Cardiac muscle cell (in vitro differentiated cells and primary cell): ENCODE data around the gene PDE2A. TPM values are rescaled to one million over a fixed set of nuclear protein-coding genes. Genes with fewer than 3 reads are reported as not detected.

Experiments
- DNase-seq, 2 donors: peaks; one replicate each; pipeline versions ENCODE4 v3.0.0 to v3.0.0-alpha.2; 2010 to 2017; ENCODE audit warnings: low read depth in 1 of 2, low spot score in 1 of 2
- H3K27ac ChIP-seq: fragments of 200-600 bp; sonication (generic); 2 replicates; pipeline ENCODE4 v1.5.1; 2016
- H3K27me3 ChIP-seq: fragments of 200-600 bp; sonication (generic); 2 replicates; pipeline ENCODE4 v1.6.0; 2016; ENCODE audit warnings: control low read depth
- H3K36me3 ChIP-seq: fragments of 200-600 bp; sonication (generic); 2 replicates; pipeline ENCODE4 v1.5.1; 2016; ENCODE audit warnings: control low read depth
- H3K4me1 ChIP-seq: fragments of 200-600 bp; sonication (generic); 2 replicates; pipeline ENCODE4 v1.8.1; 2017; ENCODE audit warnings: low read depth, mild to moderate bottlenecking, mixed run types
- H3K4me3 ChIP-seq: fragments of 200-600 bp; sonication (generic); 2 replicates; pipeline ENCODE4 v1.5.1; 2016; ENCODE audit warnings: mild to moderate bottlenecking
- H3K9me3 ChIP-seq: fragments of 200-600 bp; sonication (generic); 2 replicates; pipeline ENCODE4 v1.5.1; 2017; ENCODE audit warnings: low read depth, mild to moderate bottlenecking, control low read depth
- polyA plus RNA-seq: library from polyadenylated mRNA; unstranded; fragments of >200 nt; fragmentation: Nextera tagmentation; extraction: Ambion mirVana; gene quantifications from 2 replicates; pipeline ENCODE4 v1.2.1, GENCODE V29; 2016
- total RNA-seq: library from RNA; depleted of rRNA; stranded (reverse); fragments of >200 nt; gene quantifications from 2 replicates; pipeline ENCODE4 v1.2.3, GENCODE V29; 2016
- TF ChIP-seq, protein P1 (sequence below): IDR thresholded peaks from 2 replicates; pipeline ENCODE4 v1.5.1; 2012; ENCODE audit warnings: low read depth, mild to moderate bottlenecking, low read length

PDE2A gene
- total RNA-seq, result 0.18 and 0.92 TPM in 2 replicates
- polyA plus RNA-seq, result 0.56 TPM in 1 of 2 replicates, not detected in the other

GRCh38 chr11:72673943-72674828 lies at the start of gene PDE2A:
PDE2A (minus strand) TSS chr11:72674422; CDS start chr11:72674207, 215 bp downstream.
- Histone ChIP-seq H3K27ac (no peak within 1 kb of the TSS), H3K4me1 (peaks cover under 1% of the 10 kb centered on the region), H3K27me3 (peaks cover 36% of the 10 kb centered on the region), H3K9me3 (no peaks in the 10 kb centered on the region), H3K4me3 (no peak within 1 kb of the TSS), H3K36me3 (no peaks in the 10 kb centered on the region)
- no peak for DNase-seq
- TF ChIP-seq, protein P1, sequence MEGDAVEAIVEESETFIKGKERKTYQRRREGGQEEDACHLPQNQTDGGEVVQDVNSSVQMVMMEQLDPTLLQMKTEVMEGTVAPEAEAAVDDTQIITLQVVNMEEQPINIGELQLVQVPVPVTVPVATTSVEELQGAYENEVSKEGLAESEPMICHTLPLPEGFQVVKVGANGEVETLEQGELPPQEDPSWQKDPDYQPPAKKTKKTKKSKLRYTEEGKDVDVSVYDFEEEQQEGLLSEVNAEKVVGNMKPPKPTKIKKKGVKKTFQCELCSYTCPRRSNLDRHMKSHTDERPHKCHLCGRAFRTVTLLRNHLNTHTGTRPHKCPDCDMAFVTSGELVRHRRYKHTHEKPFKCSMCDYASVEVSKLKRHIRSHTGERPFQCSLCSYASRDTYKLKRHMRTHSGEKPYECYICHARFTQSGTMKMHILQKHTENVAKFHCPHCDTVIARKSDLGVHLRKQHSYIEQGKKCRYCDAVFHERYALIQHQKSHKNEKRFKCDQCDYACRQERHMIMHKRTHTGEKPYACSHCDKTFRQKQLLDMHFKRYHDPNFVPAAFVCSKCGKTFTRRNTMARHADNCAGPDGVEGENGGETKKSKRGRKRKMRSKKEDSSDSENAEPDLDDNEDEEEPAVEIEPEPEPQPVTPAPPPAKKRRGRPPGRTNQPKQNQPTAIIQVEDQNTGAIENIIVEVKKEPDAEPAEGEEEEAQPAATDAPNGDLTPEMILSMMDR, result no peak

DNA sequence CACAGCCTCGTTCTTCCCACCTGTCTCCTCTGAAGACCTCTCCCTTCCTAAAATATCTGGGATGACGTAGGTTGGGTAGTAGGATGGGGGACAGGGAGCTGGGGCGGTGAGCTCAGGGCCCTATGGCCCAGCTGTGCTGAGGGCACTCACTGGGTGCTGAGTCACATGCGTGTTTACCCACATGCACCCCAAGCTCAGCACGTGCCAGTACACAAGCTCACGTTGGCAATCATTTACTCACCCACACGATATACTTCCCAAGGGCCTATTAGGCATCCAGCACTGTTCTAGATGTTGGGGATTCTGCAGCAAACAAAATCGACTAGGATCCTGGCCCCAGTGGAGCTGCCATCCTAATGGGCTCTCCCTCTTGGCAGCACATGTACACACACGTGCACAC lies 49.3 kb upstream of the PDE2A start:
- TF ChIP-seq, protein P1, result no peak
- Histone ChIP-seq H3K36me3 (no peaks in the 10 kb centered on the region), H3K9me3 (no peaks in the 10 kb centered on the region), H3K4me1 (peaks cover 54% of the 10 kb centered on the region), H3K4me3 (no peak overlapping the region), H3K27ac (no peak overlapping the region), H3K27me3 (no peaks in the 10 kb centered on the region)
- no peak for DNase-seq

DNA sequence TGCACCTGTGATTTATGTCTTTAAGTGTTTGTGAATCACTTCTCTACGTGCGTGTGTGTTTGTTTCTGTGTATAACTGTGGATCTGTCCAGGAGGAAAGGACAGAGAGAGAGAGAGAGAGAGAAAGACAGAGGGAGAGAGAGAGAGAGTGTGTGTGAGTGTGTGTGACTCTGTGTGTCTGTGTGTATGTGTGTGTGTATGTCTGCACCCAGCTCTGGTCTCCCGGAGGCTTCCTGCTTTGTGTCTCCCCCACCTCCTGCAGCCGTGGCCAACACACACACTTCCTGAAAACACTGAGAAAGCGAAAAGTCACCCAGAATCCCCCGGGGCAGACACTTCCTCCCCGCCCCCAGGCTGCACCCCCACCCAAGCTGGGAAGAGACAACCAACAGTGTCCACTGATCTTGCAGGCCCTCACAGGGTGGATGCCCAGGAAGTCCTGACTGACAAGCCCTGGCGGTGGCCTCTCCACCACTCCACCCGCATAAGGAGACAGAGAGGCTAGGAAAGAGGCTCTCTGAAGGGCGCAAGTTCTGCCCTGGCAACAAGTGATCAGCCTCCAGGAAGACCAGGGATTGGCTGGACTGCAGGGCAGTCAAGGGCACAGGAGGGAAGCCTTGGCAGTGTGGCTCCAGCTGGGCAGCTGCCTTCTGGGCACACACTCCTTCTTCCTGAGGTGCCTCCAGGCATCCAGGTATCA lies 48.0 kb upstream of the PDE2A start:
- Histone ChIP-seq H3K36me3 (no peaks in the 10 kb centered on the region), H3K9me3 (no peaks in the 10 kb centered on the region), H3K27ac (peak overlapping the region; percentile 42), H3K4me3 (no peak overlapping the region), H3K4me1 (peaks cover 46% of the 10 kb centered on the region), H3K27me3 (no peaks in the 10 kb centered on the region)
- TF ChIP-seq, protein P1, result no peak
- peak; percentile 79 to 96 for DNase-seq

- Histone ChIP-seq H3K4me3 (no peak overlapping the region), H3K27ac (peak overlapping the region; percentile 42), H3K4me1 (peaks cover 44% of the 10 kb centered on the region), H3K27me3 (no peaks in the 10 kb centered on the region), H3K36me3 (no peaks in the 10 kb centered on the region), H3K9me3 (no peaks in the 10 kb centered on the region)
- peak in 1 of 2 donors; percentile 62 for DNase-seq
- TF ChIP-seq, protein P1, result no peak
Observed at GRCh38 chr11:72721689-72722049, 47.4 kb upstream of the PDE2A start.

DNA sequence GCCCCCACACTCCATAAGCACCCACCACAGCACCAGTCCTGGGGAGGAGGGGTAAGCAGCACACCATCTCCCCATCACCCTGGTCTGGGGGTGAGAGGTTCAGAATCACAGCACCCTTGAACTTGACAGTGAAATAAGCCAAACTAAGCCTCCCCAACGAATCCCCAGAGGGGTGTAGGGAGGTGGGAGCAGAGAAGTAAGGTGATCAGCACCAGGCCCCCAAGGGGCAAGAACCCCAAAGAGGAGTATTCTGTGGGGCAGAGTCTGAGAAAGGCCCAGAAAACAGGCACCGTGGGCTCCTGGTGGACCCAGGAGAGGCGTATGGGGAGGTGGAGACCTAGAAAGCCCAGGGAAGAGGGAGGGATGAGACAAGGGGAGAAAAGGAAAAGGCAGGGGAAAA lies 47.1 kb upstream of the PDE2A start:
- Histone ChIP-seq H3K27me3 (no peaks in the 10 kb centered on the region), H3K36me3 (no peaks in the 10 kb centered on the region), H3K9me3 (no peaks in the 10 kb centered on the region), H3K27ac (peak overlapping the region; percentile 88), H3K4me1 (peaks cover 48% of the 10 kb centered on the region), H3K4me3 (no peak overlapping the region)
- DNase-seq, result no peak
- TF ChIP-seq, protein P1, result no peak
